GM19035 (cell line): ENCODE data around the gene CMSS1.
A peak's percentile ranks its signal among the peaks of the same experiment; 100 is the strongest.
"Not testable (repeated sequence)": the region's sequence is repeated elsewhere in the genome, so short reads cannot be mapped to it uniquely, and the experiment has no call there.

Experiments used
- ATAC-seq: cut with Tn5 transposase; IDR thresholded peaks from one replicate; pipeline ENCODE4 v1.9.1; 2021; ENCODE audit not compliant: unreplicated experiment

CMSS1 gene

DNA sequence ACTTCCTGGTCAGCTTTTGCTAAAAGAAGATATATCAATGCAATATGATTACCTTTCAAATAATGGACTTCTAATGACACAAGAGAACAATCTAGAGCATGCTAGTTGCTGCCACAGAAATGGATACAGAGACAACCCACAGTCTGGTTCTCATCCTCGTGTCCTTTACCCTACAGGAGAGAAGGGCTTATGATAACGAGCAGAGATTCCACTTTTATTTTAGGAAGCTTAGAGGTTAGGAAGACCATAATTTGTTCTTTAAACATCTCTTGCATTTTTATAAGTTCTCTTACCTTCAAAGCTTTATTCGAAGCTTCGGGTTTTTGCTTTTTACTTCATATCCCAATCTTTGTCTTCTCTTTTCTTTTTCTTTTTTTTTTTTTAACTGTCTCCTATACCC is 257.5 kb downstream of the CMSS1 start:
- ATAC-seq, result no peak

DNA sequence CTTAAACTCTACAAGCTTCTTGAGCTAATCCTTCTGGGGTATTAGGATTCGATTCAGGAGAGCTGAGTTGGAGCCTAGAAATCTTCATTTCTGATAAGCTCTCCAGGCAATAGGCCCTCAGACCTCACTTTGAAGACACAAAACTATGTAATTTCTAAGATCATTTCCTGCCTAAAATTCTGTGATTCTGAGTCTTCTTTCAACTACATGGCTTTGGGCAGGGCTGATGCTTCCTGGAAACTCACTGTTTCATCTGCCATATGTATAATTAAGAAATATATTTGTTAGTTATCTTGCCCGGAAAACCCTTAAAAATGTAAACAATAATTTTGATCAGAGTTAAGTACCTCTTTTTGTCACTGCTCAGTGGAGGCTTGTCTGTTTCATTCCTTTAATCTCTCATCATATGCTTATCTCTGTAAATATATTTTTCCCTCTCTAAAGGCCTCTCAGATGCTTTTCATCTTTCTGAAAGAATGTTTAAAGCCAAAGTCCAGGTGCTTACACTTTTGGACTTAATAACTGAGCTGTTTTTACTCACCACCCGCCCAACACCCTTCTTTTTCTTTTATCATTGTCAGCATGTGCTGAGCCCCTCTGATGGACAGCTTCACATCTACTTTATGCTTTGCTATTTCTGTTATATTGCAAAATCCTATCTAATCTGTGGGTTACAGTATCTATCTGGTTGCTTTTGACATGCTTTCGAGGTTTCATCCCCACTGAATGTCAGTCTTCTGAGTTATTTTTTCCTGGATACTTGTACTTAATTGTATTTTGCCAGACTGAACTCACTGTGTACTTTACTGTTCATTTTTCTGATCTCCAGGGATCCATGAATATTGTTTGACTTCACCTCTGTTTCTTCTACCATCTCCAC is 258.4 kb downstream of the CMSS1 start:
- ATAC-seq, result no peak

DNA sequence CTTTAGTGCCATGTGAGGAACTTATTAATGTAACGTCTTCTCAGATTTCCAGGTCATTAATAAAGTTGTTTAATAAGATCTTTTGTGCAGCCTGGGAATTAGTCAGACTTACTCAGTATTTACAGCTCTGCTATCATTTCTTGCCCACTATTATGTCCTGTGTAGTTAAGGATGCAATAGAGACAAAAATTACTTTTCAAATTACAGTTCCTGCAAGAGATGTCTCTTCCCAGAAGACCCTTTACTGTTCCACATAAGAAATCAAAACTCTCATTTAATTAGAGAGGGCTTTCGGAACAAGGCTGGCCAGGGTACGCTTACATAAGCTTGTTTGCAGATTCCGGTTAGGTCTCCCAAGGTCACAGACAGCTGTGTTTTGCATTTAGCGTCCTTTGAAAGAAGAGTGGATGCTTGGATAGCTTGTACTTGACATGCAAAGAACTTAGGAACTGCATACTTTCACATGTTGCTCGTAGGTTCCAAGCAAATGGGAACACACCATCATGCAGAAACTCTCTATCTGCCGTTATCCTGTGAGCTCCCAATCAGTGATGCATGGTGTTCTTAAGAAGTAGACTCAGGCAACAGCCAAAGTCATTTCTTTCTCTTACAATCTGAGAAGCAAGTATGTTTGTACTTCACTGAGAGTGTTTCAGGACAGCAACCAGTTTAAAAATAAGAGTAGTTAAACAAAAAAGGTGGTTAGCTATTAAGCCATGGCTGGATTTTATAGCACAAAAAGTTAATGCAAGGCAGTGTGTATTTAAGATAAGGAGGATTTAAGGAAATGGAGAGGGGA is 259.3 kb downstream of the CMSS1 start:
- ATAC-seq, result no peak

DNA sequence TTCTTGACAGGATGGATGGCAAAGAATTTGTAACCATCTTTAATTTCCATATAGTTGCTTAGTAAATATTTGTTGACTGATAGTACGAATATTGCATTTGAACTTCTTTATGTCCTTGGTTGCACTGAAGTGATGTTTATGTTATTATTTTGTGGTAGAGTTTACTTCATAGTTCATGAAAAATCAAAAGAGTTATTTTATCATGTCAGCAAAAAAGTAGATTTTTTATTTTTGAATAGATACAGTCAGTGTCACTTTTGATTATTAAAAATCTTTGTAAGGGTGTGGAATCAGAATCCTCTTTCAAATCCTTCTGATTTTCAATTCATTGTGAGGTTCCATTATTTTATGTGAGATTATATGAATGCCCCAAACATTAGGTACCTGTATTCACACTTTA is 261.7 kb downstream of the CMSS1 start:
- ATAC-seq, result no peak

DNA sequence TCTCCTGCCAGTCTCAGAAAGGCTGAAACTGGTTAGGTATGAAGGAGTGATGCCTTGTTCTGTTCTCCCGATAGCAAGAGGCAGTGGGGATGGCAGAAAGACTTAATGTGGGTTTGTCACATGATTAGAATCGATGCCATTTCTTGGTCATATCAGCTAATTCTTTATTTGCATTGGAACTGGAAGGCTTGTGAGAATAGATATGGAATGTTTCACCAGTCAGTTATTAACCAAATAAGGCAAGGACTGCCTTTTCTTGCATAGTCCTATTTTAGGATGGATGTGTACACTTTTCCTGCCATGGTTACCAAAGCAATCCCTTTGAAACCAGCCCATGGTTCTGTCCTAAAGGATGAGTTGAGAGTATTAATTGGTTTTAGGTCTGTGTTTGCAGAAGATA is 262.9 kb downstream of the CMSS1 start:
- ATAC-seq, result no peak

DNA sequence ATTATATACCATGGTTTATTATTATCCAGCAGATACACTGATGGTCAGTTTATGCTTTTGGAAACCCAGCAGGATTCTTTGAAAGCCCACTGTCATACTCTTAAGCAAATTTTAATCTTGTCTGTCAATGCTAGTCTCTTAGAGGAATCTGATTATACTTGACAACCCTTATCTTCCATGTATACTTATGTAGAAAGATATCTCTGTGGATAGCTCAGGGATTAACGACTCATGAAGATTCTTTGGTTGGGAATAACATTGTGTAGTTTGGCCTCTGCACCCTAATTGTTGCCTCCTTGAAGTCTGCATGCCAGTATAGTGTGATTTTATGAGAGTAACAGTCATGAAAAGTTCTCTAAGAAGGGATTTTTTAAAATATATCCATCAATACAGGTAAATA is 263.6 kb downstream of the CMSS1 start:
- ATAC-seq, result no peak

DNA sequence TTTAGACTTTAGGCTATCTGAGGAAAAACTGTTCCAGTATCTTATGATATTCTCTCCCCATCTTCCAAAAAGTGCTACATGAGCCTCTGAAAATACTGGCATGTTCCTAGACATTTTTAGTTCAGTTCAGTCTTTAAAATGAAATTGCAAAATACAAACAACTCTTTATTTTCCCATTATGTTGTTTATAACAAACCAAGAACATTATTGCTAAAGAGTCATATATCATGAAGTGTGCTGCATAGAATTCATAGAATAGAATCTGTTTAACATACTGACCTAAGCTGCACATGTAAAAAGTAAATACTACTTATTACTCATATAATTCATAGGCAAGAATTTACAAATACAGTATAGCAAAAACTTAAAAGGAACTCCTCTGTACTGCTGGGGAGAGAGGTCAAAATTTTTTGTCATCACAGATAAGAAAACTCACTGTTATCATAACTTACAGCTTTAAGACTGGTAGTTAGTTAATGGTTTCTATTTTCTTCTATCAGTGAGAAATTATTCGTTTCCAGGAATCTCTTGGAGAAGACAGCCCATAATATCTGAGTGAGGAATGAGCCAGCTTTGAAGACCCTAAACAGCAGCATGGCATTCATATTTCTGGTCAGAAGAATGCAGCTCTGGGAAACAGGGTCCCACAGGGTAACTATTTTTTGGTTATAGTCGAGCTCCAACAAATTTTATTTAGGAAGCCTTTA is 264.5 kb downstream of the CMSS1 start:
- ATAC-seq, result no peak

DNA sequence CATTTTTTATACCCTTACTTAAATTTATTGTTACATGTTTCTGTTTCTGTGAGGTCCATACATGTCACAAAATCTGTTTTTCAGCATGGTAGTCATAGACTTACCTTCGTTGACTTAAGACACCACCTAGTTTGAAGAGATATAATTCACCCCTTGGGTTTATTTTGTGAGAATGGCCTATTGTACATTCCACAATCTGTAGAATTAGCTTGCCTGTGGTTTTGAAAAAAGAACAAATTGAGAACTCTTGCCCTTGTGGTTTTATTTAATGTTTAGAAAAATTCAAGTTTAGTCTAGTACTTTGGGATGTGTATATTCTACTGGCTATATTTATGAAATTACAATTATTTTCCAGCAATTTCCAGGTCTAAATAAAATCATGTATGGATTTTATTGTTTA is 265.1 kb downstream of the CMSS1 start:
- no peak for ATAC-seq

DNA sequence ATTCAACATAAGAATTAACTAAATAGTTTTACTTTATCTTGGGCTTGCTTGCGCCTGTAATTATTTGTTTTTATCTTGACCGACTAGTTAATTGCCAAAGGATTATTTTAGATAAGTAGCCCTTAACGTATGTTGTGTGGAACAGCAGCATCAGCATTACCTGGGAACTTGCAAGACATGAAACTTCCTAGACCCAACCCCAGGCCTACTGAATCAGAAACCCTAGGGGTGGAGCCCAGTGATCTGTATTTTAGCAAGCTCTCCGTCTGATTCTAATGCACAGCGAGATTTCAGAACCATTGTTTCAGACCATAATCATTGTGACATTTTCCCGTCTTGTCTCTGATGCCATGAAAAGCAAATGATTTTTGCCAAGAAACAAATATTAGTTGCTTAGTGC is 265.5 kb downstream of the CMSS1 start:
- ATAC-seq, result no peak

DNA sequence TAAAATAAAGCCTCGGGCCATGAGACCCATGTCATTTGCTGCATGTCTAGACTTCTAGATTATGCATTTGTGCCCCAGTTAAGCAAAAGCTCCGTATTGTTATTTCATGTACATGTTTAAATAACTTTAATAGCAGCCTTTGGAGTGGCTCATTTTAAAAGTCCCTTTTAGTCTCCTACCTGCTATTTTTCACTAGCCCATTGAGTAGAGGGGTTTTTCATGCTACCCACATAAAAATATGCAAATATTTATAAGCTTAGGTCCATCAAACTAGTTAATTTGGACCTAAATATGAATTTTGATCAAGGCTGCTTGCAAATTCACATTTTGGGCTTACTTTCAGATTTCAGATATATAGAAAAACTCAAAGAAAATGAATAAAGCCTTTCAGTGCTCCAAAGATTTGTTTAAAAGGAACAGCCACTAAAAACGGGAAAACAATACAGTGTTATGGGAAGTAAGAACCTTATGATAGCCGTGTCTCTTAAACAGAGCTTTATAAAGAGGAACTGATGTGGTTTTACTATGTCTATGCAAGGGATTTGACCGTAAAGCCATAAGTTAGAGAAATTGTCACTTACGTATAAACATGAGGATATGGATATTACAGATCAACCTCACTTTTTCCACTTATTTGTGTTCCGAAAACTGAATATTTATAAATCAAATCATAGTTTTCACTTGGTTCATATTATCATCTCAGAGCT is 266.6 kb downstream of the CMSS1 start:
- no peak for ATAC-seq

DNA sequence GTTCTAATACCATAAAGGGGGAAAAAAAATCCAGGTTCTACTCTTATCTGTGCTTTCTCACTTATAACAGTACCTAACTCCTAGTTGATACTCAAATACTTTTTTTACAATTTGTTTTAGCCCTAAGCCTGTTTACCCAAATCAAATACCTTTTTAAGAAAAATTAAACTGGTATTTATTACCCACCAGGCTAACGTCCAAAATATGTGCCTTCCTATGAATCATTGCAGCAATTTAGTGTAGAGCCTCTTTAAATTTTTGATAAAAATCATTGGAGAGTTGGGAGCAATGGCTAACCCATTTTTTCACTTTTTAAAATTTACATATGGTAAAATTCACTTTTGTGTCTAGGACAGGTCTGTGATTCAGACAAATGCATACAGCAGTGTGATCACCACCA is 268.7 kb downstream of the CMSS1 start:
- no peak for ATAC-seq

DNA sequence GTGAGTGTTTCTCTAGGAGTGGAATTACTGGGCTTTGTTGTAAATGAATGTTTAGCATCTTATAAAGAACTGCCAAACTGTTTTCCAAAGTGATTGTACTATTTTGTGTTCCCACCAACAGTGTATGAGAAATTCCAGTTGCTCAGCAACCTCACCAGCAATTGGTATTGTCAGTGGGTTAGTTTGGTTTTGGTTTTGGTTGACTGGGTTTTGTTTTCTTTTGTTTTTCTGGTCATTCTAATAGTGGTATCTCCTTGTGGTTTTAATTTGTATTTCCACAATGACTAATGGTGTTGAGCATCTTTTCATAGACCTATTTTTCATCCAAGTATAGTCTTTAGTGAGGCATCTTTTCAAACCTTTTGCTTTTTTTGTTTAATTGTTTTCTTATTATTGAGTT is 269.5 kb downstream of the CMSS1 start:
- ATAC-seq, result peak; percentile 94

DNA sequence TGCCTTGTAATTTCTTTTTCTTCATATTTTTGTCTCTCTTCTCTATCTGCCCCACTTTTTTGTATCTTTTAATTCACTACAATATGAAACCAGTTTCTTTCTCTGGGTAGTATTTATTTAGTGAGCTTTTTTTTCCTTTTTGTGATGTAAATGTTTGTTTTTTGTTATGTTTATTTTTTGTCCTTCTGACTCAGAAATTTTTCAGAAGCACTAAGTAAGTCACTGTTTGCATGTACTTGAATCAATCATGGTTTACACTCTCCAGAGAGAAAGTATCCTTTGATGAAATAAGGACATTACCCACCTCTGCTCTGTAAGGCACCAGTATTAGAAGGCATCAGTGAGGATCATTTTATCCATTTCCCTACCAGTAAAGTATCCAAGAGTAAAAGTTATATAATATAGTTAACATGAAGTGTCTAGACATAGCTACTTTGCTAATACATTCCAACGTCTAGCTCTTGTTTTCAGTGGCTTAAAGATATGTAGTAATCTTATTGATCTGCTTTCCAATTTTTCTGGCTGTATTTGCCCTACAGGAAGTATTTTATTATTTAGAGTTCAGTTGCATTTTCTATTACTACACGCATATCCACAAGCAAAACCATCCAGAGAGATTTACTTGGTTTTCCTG is 271.2 kb downstream of the CMSS1 start:
- no peak for ATAC-seq

DNA sequence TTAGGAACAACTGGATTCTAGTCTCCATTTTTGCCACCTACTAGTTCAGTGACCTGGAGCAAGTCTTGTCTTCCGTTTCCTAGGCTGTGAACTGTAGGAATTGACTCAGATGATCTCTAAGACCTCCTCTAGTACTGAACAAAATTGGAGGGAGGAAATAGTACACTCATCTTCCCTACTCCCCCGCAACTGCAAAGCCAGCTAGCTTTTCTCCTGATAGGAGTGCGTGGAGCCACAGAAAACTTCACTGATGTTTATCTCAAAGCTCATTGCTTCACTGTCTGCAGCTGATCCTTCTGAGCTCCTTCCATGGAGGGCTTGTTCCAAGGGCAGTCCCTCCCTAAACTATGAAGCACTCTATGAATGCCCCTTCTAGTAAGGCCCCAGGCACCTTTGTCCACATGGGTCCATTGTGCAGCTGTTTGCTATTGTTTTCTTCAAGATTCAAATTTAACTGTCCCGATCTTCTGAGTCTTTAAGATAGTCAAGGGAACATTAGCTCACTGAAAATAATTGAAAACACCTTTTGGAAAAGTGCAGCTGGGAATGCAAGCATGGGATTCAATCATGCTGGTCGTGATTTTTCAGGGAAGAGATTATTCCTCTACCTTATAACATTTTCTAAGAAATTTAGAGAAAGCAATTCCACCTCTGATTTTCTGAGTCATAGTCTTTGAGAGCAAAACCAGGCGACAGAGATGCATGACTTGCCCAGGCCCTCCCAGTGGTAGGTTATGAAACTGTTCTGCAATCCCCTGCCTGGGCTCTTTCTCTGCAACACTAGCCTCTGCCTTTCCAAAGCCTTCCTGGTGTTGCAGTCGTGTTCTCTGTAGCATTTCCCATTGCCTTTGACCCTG is 272.4 kb downstream of the CMSS1 start:
- peak; percentile 77 for ATAC-seq

DNA sequence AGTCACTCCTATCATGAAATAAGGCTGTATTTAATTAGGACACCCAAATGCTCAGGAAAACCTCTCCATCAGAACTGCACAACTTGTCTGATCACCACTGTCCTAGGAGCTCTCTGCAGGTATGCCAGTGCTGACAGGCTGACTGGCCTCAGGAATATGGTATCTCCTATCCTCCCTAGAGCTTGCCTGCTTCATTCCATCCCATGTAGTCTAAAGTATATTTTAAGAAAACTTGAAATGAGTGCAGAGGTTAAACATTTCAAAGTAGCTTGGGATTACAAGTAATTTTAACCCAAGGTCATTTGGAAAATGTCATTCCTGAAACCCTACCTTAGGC is 273.0 kb downstream of the CMSS1 start:
- peak; percentile 7 for ATAC-seq

DNA sequence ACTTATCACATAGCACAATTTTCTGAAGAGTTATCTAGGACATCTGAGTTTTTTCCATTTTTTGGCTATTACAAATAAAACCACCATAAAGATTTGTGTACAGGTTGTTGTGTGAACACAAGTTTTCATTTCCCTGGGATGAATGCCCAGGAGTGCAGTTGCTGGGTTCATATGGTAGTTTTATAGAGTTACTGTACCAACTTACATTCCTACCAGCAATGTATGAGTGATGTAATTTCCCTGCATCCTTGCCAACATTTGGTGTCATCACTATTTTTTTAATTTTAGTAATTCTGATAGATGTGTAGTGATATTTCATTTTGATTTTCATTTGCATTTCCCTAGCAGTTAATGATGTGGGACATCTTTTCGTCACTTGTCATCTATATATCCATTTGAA is 276.2 kb downstream of the CMSS1 start:
- ATAC-seq, result no peak

DNA sequence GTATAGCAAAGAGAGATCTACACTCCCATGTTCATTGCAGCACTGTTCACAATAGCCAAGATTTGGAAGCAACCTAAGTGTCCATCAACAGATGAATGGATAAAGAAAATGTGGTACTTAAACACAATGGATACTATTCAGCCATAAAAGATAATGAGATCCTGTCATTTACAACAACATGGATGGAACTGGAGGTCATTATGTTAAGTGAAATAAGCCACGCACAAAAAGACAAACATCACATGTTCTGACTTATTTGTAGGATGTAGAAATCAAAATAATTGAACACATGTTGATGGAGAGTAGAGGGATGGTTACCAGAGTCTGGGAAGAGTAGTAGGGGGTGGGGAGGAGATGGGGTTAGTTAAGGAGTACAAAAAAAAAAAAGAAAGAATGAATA is 278.6 kb downstream of the CMSS1 start:
- not testable (repeated sequence) for ATAC-seq

DNA sequence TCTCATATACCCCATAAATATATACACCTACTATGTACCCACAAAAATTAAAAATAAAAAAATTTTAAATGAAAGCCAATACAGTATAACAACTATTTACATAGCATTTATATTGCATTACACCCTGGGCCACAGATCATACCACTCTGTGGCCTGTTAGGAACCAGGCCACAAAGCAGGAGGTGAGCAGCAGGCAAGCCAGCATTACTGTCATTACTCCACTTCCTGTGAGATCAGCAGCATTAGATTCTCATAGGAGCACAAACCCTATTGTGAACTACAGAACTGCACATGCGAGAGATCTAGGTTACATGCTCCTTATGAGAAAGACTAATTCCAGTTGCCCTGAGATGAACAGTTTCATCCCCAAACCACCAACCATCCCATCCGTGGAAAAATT is 279.2 kb downstream of the CMSS1 start:
- ATAC-seq, result no peak

DNA sequence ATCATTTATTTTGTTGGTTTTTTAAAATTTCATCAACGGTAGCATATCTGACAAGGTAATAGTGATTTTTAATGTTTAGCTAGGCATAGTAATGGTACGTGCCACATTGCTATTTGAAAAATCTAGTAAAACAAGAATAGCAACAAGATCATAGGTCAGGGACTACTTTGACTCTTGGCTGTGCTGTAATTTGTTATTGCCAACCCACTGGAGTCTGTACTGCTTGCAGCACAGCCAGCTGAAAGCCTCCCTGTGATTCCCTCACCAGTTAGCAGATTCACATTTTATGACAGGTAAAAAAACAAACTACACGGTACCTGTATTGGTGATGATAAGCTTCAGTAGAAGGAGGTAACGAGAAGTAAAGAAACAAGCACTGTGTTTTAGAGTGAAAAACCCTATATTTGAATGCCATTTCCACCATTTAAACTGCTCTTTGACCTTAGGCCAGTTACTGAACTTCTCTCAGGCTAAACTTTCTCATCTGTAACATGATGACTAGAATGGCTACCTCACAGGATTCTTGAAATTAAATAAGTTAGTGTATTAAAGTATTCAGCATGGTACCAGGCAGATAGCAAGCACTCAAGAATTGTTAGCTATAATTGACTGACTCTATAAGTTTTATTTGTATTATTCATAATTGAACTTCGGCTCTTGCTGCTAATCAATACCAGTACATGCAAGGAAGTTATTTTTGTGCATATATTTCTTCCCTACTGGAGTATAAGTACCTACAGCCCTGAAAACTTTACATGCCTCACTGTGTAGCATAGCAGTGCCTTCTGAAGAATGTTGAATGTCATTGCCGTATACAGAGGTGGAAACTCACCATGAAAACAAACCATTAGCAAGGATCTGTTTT is 280.5 kb downstream of the CMSS1 start:
- ATAC-seq, result no peak
